Fibroblast of peridontal ligament (primary cell): Measurements from ENCODE around the gene KLK15.

ENCODE experiments used
- DNase-seq: peaks from one replicate; pipeline ENCODE4 v3.0.0-alpha.2; 2010; ENCODE audit errors: extremely low read depth

Gene KLK15

GRCh38 chr19:50833117-50833801, at the start of gene KLK15:
Gene KLK15, minus strand, starts transcription at chr19:50833574. Its CDS starts 2,082 bp downstream, at chr19:50831492.
- DNase-seq = no peak

DNA sequence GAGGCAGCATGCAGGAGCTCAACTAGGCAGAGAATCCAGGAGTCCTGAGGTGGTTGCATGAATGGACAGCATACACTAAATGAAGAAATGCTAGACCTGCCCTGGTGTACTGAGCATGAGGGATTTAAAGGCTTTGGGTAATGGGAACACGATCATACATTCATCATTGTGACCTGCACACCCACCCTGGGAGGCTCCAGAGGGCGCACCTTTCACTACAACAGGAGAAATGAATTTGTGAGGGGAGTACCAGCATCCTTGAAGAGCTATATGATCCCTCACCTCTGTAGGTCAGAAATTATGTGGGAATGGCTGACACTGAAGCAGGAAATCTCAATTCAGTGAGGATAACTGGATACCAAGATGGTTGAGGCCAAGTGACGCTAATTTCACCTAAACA, 48.8 kb upstream of the KLK15 start:
- DNase-seq = no peak

DNA sequence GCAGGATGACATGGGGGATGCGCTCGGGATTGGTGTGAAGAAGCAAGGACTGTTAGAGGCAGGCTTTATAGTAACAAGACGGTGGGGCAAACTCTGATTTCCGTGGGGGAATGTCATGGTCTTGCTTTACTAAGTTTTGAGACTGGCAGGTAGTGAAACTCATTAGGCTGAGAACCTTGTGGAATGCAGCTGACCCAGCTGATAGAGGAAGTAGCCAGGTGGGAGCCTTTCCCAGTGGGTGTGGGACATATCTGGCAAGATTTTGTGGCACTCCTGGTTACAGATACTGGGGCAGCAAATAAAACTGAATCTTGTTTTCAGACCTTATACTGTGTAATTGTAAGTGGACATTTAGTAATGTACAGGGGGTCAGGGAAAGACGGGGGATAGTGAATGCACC, 46.9 kb upstream of the KLK15 start:
- no peak for DNase-seq

DNA sequence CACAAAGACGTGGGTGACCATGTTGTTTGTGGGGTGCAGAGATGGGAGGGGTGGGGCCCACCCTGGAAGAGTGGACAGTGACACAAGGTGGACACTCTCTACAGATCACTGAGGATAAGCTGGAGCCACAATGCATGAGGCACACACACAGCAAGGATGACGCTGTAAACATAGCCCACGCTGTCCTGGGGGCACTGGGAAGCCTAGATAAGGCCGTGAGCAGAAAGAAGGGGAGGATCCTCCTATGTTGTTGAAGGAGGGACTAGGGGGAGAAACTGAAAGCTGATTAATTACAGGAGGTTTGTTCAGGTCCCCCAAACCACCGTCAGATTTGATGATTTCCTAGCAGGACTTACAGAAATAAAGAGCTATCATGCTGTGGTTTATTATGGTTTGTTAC, 45.5 kb upstream of the KLK15 start:
- no peak for DNase-seq

DNA sequence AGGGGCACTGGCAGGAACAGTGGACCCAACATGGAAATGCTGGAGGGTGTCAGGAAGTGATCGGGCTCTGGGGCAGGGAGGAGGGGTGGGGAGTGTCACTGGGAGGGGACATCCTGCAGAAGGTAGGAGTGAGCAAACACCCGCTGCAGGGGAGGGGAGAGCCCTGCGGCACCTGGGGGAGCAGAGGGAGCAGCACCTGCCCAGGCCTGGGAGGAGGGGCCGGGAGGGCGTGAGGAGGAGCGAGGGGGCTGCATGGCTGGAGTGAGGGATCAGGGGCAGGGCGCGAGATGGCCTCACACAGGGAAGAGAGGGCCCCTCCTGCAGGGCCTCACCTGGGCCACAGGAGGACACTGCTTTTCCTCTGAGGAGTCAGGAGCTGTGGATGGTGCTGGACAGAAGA, 44.0 kb upstream of the KLK15 start:
- DNase-seq = no peak

GRCh38 chr19:50876456-50876855, 43.1 kb upstream of the KLK15 start:
- DNase-seq = no peak

- DNase-seq = no peak
These were observed 42.5 kb upstream of the KLK15 start for GRCh38 chr19:50875795-50876422.

DNA sequence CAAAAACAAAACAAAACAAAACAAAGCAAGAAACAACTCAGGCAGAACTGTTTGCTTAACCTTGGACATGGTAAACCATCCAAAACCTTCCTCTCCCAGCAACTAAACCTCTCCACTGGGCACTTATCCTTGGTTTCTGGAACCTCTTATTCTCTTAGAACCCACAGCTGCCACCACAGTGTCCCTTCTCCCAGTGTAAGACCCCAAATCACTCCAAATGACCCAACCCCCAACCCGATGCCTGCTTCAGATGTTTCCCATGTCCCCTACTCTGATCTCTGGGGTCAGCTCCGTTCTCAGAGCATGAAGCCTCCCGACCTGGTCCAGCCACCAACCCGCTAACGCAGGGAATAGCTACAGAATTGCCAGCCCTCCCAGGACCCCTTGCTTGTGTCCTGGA, 40.8 kb upstream of the KLK15 start:
- no peak for DNase-seq

DNA sequence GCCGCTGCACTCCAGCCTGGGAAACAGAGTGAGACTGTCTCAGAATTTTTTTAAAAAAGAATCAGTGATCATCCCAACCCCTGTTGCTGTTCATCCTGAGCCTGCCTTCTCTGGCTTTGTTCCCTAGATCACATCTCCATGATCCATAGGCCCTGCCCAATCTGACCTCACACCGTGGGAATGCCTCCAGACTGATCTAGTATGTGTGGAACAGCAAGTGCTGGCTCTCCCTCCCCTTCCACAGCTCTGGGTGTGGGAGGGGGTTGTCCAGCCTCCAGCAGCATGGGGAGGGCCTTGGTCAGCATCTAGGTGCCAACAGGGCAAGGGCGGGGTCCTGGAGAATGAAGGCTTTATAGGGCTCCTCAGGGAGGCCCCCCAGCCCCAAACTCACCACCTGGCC, 39.7 kb upstream of the KLK15 start, which contains the start of gene KLK2:
Gene KLK2, plus strand, starts transcription at position 384 of the 400 bp plus-strand sequence. CDS start 35 bp downstream, outside the sequence.
- no peak for DNase-seq

DNA sequence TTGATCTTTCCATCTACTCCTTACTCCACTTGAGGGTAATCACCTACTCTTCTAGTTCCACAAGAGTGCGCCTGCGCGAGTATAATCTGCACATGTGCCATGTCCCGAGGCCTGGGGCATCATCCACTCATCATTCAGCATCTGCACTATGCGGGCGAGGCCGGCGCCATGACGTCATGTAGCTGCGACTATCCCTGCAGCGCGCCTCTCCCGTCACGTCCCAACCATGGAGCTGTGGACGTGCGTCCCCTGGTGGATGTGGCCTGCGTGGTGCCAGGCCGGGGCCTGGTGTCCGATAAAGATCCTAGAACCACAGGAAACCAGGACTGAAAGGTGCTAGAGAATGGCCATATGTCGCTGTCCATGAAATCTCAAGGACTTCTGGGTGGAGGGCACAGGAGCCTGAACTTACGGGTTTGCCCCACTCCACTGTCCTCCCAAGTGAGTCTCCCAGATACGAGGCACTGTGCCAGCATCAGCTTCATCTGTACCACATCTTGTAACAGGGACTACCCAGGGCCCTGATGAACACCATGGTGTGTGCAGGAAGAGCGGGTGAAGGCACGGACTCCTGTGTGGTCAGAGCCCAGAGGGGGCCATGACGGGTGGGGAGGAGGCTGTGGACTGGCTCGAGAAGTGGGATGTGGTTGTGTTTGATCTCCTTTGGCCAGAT, 37.2 kb upstream of the KLK15 start:
- DNase-seq = no peak

DNA sequence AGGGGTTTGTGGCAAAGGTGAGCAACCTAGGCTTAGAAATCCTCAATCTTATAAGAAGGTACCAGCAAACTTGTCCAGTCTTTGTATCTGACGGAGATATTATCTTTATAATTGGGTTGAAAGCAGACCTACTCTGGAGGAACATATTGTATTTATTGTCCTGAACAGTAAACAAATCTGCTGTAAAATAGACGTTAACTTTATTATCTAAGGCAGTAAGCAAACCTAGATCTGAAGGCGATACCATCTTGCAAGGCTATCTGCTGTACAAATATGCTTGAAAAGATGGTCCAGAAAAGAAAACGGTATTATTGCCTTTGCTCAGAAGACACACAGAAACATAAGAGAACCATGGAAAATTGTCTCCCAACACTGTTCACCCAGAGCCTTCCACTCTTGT, 36.1 kb upstream of the KLK15 start:
- DNase-seq = no peak

DNA sequence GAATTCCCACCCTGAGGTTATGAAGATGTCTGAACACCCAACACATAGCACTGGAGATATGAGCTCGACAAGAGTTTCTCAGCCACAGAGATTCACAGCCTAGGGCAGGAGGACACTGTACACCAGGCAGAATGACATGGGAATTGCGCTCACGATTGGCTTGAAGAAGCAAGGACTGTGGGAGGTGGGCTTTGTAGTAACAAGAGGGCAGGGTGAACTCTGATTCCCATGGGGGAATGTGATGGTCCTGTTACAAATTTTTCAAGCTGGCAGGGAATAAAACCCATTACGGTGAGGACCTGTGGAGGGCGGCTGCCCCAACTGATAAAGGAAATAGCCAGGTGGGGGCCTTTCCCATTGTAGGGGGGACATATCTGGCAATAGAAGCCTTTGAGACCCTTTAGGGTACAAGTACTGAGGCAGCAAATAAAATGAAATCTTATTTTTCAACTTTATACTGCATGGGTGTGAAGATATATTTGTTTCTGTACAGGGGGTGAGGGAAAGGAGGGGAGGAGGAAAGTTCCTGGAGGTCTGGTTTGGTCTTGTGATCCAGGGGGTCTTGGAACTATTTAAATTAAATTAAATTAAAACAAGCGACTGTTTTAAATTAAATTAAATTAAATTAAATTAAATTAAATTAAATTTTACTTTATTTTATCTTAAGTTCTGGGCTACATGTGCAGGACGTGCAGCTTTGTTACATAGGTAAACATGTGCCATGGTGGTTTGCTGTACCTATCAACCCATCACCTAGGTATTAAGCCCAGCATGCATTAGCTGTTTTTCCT, 28.3 kb upstream of the KLK15 start:
- no peak for DNase-seq

- DNase-seq = no peak
These were observed 27.6 kb upstream of the KLK15 start for GRCh38 chr19:50861010-50861409.

GRCh38 chr19:50859849-50860248, 26.5 kb upstream of the KLK15 start:
- DNase-seq = no peak

DNA sequence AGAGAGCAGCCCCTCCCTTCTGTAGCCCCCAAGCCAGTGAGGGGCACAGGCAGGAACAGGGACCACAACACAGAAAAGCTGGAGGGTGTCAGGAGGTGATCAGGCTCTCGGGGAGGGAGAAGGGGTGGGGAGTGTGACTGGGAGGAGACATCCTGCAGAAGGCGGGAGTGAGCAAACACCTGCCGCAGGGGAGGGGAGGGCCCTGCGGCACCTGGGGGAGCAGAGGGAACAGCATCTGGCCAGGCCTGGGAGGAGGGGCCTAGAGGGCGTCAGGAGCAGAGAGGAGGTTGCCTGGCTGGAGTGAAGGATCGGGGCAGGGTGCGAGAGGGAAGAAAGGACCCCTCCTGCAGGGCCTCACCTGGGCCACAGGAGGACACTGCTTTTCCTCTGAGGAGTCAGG, 25.5 kb upstream of the KLK15 start:
- DNase-seq = no peak

DNA sequence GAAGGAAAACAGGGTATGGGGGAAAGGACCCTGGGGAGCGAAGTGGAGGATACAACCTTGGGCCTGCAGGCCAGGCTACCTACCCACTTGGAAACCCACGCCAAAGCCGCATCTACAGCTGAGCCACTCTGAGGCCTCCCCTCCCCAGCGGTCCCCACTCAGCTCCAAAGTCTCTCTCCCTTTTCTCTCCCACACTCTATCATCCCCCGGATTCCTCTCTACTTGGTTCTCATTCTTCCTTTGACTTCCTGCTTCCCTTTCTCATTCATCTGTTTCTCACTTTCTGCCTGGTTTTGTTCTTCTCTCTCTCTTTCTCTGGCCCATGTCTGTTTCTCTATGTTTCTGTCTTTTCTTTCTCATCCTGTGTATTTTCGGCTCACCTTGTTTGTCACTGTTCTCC, 24.0 kb upstream of the KLK15 start:
- no peak for DNase-seq

- no peak for DNase-seq
These were observed 21.4 kb upstream of the KLK15 start, which contains the start of gene KLK3 for GRCh38 chr19:50854636-50855410. Gene KLK3, plus strand, starts transcription at chr19:50854915. Its CDS starts 41 bp downstream, at chr19:50854956.

DNA sequence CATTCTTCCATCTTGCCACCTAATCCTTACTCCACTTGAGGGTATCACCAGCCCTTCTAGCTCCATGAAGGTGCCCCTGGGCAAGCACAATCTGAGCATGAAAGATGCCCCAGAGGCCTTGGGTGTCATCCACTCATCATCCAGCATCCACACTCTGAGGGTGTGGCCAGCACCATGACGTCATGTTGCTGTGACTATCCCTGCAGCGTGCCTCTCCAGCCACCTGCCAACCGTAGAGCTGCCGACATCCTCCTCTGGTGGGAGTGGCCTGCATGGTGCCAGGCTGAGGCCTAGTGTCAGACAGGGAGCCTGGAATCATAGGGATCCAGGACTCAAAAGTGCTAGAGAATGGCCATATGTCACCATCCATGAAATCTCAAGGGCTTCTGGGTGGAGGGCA, 18.2 kb upstream of the KLK15 start:
- DNase-seq = no peak

DNA sequence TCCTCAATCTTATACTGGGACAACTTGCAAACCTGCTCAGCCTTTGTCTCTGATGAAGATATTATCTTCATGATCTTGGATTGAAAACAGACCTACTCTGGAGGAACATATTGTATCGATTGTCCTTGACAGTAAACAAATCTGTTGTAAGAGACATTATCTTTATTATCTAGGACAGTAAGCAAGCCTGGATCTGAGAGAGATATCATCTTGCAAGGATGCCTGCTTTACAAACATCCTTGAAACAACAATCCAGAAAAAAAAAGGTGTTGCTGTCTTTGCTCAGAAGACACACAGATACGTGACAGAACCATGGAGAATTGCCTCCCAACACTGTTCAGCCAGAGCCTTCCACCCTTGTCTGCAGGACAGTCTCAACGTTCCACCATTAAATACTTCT, 17.4 kb upstream of the KLK15 start:
- DNase-seq = no peak

- DNase-seq = no peak
These were observed 11.0 kb upstream of the KLK15 start for GRCh38 chr19:50844296-50844935.

- no peak for DNase-seq
These were observed 10.4 kb upstream of the KLK15 start for GRCh38 chr19:50843701-50844221.
